ENCODE measurements around the gene RDH5. TPM values are rescaled to one million over a fixed set of nuclear protein-coding genes. Genes with fewer than 3 reads are reported as not detected.
A peak's percentile ranks its signal among the peaks of the same experiment; 100 is the strongest.

Gene RDH5
- total and polyA plus RNA-seq, 2 of the 13 experiments (the other 11 are each of a cell fraction or from before 2014, with no cell fraction given), result 2.6 to 5.7 TPM

GRCh38 chr12:55728186-55728938 is 8.2 kb downstream of the RDH5 start (continued):
- 0 out of 2 replicates have a peak, but pooled peaks have one; percentile 18 for TF ChIP-seq KDM3A (CRISPR knock-in tag; IDR thresholded peaks at IDR 0.05; ENCODE audit: low read depth)
- TF ChIP-seq SALL1 (CRISPR knock-in tag; IDR thresholded peaks at IDR 0.05), result peak; percentile 13; the same call in 1 of the 2 replicates
- TF ChIP-seq PHF21A (CRISPR knock-in tag; IDR thresholded peaks at IDR 0.05), result no peak
- no peak for TF ChIP-seq GTF3A (CRISPR knock-in tag; conservative IDR thresholded peaks at IDR 0.05)
- no peak for TF ChIP-seq REPIN1 (CRISPR knock-in tag; IDR thresholded peaks at IDR 0.05; ENCODE audit: borderline replicate concordance, low read depth)
- 0 out of 2 replicates have a peak, but pooled peaks have one; percentile 23 for TF ChIP-seq ZNF788 (CRISPR knock-in tag; IDR thresholded peaks at IDR 0.05; ENCODE audit: borderline replicate concordance)
- no peak for TF ChIP-seq KLF13 (CRISPR knock-in tag; IDR thresholded peaks at IDR 0.05)
- no peak for TF ChIP-seq SMARCE1 (IDR thresholded peaks at IDR 0.05; ENCODE audit: borderline replicate concordance)
- TF ChIP-seq SOX6 (IDR thresholded peaks at IDR 0.05), result no peak
- peak; percentile 31; the same call in 1 of the 2 replicates for TF ChIP-seq SOX6 (CRISPR knock-in tag; IDR thresholded peaks at IDR 0.05)
- TF ChIP-seq TARDBP (CRISPR knock-in tag; IDR thresholded peaks at IDR 0.05), result no peak
- TF ChIP-seq ZNF574 (CRISPR knock-in tag; IDR thresholded peaks at IDR 0.05), result no peak
- TF ChIP-seq ZNF292 (CRISPR knock-in tag; IDR thresholded peaks at IDR 0.05; ENCODE audit: borderline replicate concordance, low read depth), result no peak
- peak; percentile 67; the same call in 1 of the 2 replicates for TF ChIP-seq GABPB1 (CRISPR knock-in tag; IDR thresholded peaks at IDR 0.05)
- TF ChIP-seq SRSF9 (IDR thresholded peaks at IDR 0.05; ENCODE audit: borderline replicate concordance, insufficient read depth, low read depth, low read length, poor library complexity, severe bottlenecking), result no peak
- TF ChIP-seq HNRNPK (IDR thresholded peaks at IDR 0.05; ENCODE audit: low read depth, low read length, poor library complexity, severe bottlenecking), result peak; percentile 47
